Measurements from ENCODE around the gene BACH2.
"Not testable (repeated sequence)": the region's sequence is repeated elsewhere in the genome, so short reads cannot be mapped to it uniquely, and the experiment has no call there.

BACH2 gene

DNA sequence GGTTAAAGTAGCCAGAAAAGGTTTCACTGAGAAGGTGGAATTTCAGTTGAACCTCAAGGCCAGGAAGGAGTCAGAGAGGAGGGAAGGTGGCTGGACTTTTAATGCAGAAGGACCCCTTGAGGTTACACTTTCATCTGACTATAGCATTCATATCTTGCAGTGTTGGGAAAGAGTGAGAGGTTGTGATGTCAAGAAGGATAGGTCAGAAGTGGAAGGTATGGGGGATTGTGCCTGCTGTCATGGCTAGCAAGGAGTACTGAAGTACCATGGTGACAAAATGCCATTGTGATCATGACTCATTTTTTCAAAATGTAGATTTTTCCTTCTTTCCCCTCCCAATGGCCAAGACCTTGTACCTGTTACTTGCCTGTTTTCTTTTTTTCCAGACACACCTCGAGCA is 5.2 kb upstream of the BACH2 start:
- no peak for DNase-seq (ENCODE audit: low spot score)

DNA sequence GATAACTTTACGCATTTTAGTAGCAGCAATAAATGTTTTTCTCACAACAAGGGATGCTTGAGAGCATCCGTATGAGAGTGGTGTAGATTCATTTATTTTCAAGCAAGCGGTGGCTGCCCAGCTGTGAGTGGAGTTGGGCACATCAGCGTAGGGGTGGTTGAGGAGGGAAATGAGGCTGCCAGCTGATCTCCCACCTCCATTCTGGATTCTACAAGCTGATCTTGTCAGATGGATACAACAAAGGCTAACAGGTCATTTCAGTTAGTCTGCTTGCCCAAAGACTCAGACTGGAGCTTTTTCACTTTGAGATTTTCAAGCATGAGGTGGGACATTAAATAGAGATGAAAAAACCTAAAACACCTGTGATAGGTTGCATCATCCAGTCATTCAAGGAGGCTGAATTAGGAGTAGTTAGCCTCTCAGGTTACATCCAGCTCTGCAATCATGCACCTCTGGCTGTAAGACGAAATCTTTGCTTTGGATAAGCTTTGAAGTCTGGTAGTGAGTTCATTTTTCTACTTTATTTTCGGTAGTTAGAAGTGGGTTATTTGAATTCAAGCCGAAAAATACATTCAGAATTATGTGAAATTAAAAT is 1.9 kb upstream of the BACH2 start:
- no peak for DNase-seq (ENCODE audit: low spot score)

DNA sequence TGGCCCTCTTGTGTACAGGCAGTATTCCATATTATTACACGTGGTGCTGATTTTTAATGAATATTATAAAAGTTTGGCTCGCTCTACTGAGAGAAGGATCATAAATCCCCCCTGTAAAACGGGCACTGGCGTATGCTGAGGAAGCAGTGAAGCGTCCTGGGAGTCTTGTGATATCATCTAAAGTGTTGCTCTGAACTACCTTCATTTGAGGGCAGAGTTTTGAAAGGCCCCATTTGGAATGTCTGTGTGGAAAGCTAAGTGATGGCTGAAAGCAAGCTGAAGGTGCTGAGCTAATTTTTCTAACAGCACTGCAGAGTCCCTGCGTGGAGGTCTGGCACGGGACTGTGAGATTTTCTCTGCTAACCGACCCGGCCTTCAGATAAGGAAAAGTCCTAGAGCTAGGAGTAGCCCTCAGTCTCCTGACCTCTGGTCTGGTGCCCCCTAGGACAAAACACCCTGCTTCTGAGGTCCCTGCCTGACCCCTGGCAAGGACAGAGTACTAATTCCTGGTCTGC is 1.3 kb upstream of the BACH2 start:
- no peak for DNase-seq (ENCODE audit: low spot score)

DNA sequence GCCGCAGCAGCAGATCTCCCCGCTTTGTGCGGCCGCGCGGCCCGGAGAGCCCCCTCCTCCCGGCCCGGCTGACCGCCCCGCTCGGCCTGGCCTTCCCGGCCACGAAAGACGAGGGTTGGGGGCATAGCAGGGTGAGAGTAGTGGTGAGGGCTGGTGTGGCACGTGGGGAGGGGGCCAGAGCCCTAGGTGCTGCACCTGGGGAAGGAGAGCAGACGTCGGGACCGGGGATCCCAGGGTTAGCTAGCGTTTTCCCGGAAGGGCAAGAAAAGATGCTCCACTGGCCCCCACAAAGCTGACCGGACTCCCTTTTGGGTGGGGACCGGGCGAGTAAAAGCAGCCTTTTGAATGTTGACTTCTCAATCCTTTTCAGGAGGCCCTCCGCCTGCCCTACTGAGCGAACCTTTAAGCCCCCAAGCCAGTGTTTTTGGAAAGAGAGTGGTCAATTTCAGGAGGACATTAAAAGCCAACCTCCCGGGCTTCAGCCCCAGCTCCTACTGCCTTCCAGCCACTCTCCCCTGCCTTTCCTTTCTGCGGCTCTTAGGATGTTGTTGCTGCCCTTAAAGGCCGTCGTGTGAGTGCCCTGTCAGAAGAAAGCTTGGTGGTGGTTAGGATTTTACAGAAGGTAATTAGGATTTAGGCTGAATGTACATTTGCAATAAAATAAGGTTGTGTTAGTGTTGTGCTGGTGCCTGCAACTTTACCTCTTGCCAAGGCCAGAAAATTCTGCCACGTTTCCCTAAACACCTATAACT is 648 bp upstream of the BACH2 start:
- DNase-seq (ENCODE audit: low spot score) = no peak

DNA sequence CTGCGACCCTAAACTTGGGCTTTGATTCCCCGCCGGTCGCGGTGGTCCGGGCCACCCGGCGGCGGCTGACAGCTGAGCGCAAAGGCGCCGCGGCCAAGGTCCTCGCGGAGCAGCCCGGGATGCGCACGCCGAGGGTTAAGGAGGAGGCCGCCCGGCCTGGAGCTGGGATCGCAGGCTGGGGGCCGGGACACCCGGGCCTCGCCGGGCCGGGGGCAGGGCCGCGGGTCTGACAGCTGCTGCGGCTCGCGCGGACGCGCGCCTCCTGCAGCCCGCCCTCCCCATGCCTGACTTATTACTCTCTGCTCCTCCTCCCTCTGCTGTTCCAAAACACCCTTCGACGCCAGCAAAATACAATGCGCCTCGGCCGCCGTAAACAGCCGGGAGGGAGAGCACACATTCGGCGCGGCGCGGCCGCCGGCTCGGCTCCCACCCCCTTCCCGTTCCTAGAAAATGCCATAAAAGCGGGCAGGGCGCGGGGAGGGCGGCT is 746 bp downstream of the BACH2 start:
- peak; percentile 50 for DNase-seq (ENCODE audit: low spot score)

DNA sequence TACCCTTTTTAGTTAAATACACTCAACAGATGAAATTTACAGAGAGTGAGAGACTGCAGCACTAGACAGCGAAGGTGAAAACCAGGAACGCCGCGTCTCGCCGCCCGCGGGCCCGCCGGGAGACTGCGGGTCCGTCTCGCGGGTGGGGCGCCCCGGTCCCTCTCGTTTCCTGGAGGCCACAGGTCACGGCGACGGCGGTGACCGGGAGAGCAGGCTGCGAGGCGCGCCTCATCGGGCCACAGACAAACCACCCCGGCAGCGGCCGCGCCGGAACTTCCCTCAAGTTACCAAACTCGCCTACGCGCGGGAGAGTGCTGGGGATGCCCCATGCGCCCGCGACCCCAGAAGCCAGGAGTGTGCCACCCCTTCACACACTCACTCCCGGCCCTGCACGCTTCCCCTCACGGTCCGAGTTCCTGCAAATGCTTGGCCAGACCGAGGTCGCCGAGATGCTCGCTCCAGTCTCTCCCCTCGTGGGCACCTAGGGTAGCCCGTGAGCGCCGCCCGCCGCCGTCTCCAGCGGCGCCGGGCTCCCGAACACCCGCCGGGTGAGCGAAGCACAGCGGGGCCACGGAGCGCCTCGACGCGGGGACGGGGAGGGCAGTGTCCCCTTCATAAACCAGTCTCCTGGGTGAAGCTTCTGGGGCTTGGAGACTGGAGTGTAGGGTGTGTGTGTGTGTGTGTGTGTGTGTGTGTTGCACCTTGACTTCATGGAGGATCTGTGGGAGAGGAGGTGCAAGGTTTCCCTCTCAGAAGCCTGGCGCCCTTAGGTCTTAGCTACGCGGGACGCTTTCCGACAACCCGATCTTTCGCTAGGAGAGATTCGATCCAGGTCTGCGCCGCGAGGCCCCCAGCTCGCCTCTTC is 1.4 kb downstream of the BACH2 start:
- peak; percentile 32 for DNase-seq (ENCODE audit: low spot score)

DNA sequence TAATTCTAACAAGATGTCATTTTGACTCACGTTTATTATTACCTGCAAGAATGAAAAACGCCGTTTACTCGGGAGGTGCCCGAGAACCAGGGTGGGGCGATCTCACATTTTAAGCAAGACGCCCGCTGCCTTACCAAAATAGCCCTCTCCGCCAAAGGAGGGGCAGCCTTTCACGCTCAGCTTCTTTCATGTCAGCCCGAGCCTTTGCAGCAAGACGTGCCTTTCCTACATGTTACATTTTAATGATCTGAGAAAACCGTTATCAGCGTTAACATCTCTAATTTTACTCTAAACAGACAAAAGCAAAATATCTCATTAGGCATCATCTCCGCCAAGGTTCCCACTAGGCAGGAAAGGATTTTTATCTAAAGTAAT is 2.0 kb downstream of the BACH2 start:
- DNase-seq (ENCODE audit: low spot score) = no peak

DNA sequence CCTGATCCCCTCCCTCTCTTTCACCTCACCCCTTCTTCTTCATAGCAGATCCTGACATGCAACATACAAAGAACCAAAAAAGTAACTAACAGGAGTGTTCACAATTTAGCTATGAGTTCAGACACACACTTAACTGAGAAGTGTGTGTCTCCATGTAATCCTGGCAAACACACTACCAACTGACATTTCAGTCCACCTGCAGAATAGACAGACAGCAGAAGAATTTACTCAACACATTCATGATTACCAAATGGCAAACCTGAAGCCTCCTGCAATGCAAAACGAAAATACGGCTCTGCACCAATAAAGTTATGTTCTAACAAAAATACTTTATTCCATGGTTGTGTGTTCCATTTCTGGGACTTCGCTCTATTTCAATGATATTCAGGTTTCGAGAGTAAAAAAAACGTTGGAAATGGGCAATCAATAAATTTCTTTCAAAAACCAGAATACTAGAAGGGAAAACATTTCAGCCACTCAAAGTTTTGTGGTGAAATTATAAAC is 2.6 kb downstream of the BACH2 start:
- no peak for DNase-seq (ENCODE audit: low spot score)

DNA sequence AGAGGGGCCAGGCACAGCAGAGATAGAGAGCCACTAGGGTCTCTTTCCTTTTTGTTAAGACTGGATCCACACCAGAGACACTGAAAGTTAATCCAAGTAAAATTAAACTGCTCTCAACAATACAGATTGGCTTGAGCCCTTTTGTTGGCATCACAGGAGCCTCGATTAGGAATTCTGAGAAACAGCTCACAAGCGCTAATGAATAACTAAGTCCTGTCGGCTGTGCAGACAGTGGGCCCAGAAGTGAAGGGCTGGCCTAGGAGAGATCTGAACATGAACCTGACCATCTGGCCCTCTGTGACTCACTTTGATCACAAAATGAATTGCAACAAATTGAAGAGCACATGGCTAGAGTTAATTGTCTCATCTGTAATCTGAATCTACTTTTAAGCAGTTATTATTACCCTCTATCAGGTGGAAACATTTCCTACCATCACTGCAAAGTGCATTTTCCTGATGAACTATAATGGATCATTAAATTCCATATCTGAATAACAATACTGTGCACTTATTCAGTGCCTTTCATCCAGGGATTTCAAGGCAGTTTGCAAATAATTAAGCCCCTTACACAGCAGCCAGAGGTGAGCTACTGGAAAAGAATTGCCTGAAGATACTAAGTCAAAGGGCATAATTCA is 3.2 kb downstream of the BACH2 start:
- no peak for DNase-seq (ENCODE audit: low spot score)

DNA sequence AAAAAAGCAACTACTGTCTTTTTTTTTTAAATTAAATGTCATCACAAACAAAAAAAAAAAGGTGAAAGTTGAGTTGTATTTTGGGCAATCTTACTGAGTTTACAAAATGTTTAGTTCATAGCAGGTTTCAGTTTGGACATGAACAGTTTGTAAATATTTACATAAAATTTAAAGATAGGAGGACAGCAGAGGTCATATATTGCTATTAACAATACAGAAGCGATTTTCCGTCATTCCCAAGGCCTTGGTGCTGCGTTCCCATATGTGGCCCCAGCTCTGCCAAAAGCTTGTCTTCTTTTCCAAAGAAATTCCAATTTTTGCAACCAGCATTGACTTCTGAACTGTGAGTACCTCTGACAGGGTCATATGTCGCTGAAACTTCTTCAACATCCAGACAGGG is 5.1 kb downstream of the BACH2 start:
- no peak for DNase-seq (ENCODE audit: low spot score)

DNA sequence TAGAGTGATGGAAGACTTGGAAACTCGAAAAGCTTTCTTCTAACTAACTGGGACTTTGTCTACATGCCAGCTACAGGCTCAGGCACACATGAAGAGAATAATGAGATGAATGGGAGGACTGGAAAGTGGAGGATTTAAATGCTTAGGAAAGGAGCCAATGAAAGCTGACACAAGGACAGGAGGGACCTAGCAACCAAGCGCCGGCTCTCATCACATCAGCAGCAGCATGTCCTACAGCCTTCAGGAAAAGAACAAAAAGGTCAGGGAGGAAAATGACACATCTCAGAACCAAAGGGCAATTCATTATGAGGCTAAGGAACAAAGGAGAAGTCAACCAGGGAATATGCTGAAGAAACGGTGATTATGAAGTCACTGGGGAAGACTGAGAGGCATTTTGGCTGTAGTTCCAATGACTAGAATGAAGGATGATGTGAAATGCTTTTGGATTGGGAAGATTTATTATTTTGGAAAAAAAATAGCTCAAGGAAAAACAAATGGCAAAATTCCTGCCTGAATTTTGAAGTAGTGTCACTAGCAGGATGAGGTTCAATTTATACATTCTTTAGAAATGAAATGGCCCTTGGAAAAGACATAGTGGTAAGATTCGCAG is 5.7 kb downstream of the BACH2 start:
- DNase-seq (ENCODE audit: low spot score) = no peak

DNA sequence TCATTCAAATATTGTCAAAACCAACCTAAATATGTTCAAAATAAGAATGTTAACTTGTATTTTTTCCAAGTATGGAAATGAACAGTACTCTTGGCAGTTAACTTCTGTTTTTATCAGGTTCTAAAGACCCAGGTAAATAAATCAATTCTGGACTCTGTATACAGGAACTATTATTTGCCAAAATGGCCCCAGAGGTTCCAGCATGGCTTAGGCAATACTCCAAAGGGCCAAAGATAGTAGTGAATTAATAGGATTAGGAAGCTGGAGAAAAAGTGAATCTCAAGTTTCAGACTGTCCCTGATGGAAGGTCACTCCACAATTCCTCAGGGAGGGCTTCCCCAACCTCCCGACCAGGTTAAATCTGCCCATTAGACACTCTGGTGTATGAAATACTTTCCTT is 6.7 kb downstream of the BACH2 start:
- DNase-seq (ENCODE audit: low spot score) = no peak

DNA sequence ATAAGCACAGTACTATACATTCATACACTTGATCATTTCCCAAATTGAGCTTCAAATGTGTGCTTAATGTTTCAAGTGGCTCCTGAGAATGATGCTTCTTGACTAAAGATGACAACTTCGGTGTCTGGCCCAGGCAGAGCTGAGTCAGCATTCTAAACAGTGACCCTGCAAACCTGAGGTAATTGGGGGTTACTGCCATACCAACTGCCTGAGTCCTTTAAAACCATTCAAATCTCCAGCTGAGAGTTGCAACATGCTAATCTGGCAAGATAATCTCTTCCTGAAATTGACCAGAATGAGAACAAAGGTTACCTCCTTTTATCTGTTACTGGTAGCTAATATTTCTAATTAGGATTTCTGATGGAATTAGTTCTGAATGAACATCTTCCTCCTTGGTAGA is 8.2 kb downstream of the BACH2 start:
- DNase-seq (ENCODE audit: low spot score) = no peak

DNA sequence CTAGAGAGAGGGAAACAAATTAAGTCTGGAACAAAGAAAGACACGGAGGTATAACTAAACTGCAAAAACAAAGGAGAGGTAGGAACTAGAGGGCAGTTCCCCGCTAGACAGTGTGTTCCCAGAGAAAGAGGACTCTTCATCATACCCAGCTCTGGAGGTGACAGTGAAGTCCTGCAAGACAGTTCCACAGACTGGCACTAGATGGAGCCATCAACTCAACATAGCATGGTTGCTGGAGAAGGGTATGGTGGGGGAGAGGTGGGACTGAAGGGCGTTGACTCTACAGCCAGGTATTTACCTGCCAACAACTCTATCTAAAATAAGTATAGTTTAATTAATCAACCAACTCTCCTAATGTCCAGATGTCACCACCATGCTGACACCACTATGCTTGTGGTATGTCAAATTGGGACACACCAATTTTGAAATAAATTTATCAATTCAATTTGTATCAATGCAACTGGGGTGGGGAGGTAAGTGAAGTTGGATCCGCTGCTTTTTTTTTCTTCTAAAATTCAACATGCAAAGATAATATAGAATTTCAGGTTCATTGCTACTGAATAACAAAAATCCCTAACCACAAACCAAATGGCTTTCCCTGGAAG is 9.7 kb downstream of the BACH2 start:
- DNase-seq (ENCODE audit: low spot score) = peak; percentile 74

DNA sequence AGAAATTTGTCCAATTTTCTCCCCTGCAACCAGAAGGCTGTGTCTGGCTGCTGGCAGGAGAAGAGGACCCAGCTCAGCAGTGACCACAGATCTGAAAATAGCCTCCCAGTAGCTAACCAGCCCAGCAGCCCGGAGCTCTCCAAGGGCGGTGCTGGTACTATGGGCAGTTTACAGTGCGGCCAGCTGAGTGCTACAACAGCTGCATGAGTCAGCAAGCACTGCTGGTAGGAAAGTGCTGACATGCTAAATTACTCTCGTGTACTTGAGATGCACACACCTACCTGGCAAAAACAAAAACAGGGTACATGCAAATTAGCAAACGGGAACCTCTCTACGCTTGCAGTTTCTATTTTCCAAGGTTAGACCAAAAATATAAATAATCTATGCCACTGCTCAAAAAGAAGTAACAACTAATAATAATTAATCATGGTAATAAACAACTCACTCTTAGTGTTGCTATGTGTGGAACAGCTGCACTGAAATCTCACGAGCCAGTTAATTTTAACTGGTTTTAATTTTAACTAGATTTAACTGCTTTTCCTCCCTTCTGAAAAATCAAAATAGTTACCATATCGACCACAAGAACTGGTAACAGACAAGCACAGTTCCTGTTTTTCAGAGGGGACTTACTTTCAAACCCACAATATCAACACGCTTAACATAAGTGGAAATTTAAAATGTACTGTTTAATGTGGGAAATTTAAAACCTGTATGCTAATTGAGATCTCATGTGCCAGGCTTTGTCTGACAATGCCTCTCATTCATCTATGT is 10.8 kb downstream of the BACH2 start:
- peak; percentile 64 for DNase-seq (ENCODE audit: low spot score)

DNA sequence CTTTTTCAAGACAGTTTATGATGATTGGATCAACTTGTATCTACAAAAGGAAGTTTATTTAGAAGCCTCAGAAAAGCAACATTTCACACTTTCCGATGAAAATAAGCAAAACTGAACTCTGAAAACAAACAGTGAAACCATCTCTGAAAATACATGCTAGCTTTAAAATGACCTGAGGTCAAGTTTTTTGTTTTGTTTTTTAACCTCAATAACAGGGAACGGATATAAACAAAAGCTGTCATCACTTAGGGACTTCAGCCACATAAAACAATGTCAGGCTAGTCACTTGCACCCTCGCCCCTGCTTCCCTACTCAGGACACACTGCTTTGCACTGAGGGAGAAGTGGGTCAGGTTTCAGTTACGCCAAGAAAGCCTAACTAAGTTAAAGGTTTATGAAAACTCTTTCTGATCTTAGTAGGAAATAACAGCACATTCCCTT is 11.6 kb downstream of the BACH2 start:
- no peak for DNase-seq (ENCODE audit: low spot score)

DNA sequence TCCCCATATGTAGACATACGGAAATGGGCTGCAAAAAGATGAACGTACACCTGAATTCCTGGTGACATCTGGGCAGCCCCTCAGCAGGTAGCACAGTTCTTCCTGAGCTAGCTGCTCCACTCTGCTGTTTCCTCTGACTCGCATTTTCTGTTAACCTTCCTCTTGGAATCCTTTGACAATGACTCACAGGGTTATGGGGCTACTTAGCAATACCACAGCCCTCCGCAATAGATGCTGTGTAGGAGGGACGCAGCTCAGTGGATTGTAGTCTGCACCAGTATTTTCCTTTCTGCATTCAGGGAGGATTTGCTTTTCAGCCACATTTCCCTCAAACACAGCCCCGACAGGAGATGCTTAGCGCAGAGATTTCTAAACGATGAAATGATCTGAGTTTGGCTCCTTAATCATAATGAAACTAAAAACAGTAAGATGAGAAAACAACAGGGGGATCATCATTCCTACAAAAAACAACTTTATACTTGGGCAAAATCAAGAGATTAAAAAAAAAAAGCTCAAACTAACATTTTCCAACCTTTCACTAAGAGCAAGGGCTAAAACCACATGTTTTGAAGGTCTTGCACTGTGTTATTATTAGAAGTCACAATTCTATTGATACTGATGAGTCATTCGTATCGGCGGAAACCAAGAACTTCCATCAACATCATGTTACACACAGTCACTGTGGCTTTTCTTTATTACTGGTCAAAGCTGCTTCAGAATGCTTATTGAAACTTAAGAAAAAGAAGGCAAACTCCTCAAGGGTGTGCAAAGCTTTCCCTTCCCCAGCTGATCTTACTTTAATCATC is 12.2 kb downstream of the BACH2 start:
- peak; percentile 88 for DNase-seq (ENCODE audit: low spot score)

DNA sequence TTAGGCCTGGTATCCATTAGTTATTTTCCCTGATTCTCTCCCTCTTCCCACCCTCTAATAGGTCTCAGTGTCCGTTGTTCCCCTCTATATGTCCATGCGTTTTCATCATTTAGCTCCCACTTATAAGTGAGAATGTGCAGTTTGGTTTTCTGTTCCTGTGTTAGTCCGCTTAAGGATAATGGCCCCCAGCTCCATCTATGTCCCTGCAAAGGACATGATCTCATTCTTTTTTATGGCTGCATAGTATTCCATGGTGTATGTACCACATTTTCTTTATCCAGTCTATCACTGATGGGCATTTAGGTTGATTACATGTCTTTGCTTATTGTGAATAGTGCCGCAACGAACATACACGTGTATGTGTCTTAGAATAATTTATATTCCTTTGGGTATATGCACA is 14.4 kb downstream of the BACH2 start:
- not testable (repeated sequence) for DNase-seq (ENCODE audit: low spot score)

DNA sequence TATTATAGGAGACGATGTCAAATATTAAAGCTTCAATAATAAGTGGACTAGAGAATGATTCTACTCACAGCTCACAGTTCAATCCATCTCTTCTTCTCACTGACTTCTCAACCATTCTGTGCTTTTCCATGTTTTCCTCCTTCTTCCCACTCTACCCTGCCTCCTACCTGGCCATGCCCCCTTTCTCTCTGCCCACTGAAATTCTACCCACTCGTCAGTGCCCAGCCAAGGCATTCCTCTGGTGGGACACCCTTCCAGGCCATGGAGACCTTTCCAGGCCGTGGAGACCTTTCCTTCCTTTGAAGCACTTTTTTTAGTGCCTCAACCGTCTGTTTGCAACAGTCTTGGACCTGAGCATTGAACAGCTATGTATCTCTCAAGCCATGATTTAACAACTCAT is 18.5 kb downstream of the BACH2 start:
- no peak for DNase-seq (ENCODE audit: low spot score)

Data from activated CD4-positive, alpha-beta T cell treated with anti-CD3 and anti-CD28 coated beads, Interleukin-2, Interleukin-4, amounts not matched to agents 100 ng/mL and 50 ng/mL, durations not matched to agents 16 hours and 8 hours (primary cell).